ENCODE measurements around the gene CLMP.

DNA sequence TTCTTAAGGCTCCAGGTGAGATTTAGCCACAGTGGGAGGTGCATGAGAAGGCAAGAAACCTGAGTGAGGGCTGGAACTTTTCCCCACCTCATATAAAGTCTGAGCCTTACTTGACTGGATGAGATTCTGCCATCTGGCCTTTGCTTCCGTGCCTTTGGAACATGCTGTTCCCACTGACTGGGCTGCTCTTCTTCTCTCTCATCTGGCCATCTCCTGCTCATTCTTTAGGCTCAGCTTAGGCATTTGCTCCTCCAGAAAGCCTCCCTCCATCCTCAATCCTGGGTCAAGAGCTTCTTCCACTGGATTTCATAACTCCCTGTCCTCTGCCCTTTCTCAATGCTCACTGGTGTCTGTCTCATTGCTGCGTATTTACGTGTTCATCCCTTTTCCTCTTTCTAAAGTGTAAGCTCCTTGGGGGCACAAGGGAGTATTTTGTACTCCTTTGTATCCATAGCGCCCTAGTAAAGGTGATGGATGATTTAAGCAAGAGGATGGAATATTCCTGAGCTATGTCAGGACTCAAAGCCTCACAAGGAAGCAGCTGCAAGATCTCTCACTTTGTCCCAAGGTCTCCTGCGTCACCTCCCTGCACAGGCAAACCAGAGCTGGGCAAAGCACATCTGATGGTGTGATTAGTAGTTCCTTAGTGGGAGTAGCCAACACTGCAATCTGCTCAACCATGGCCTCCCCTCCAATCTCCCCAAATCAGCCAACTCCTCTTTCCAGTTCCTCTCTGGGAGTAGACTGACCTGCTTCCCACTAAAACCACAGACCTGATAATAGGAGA is 148.4 kb downstream of the CLMP start:
- TF ChIP-seq CTCF (IDR thresholded peaks at IDR 0.05) (no peak), POLR2AphosphoS2 (conservative IDR thresholded peaks at IDR 0.05; ENCODE audit: low read length) (no peak), CEBPB (IDR thresholded peaks at IDR 0.05) (no peak), RAD21 (conservative IDR thresholded peaks at IDR 0.05 in 1 of 2, IDR thresholded peaks at IDR 0.05 in 1 of 2) (no peak), POLR2A (IDR thresholded peaks at IDR 0.05; ENCODE audit: low read length) (no peak), JUN (IDR thresholded peaks at IDR 0.05) (no peak), SMC3 (IDR thresholded peaks at IDR 0.05) (no peak), RCOR1 (IDR thresholded peaks at IDR 0.05; ENCODE audit: low read depth, low read length) (no peak), NPAS2 (CRISPR knock-in tag; IDR thresholded peaks at IDR 0.05; ENCODE audit: borderline replicate concordance) (no peak), JUNB (IDR thresholded peaks at IDR 0.05) (no peak), SREBF2 (IDR thresholded peaks at IDR 0.05) (no peak), KDM1A (IDR thresholded peaks at IDR 0.05; ENCODE audit: low read depth) (no peak), EP300 (IDR thresholded peaks at IDR 0.05) (no peak)
